Measurements from ENCODE around the gene PDZRN3. TPM values are rescaled to one million over a fixed set of nuclear protein-coding genes. Genes with fewer than 3 reads are reported as not detected.

Gene PDZRN3
- total RNA-seq, 1 donor: 0.10 TPM

GRCh38 chr3:73401059-73401458 is 223.7 kb downstream of the PDZRN3 start:
- no peaks in the 10 kb centered on the region for H3K4me1 ChIP-seq (ENCODE audit: insufficient read depth, low read length)
- no peaks in the 10 kb centered on the region for H3K27me3 ChIP-seq (ENCODE audit: insufficient read depth, low read length)
- H3K4me3 ChIP-seq (ENCODE audit: low read length): no peak overlapping the region
- H3K9me3 ChIP-seq (ENCODE audit: low read depth, low read length): no peaks in the 10 kb centered on the region

DNA sequence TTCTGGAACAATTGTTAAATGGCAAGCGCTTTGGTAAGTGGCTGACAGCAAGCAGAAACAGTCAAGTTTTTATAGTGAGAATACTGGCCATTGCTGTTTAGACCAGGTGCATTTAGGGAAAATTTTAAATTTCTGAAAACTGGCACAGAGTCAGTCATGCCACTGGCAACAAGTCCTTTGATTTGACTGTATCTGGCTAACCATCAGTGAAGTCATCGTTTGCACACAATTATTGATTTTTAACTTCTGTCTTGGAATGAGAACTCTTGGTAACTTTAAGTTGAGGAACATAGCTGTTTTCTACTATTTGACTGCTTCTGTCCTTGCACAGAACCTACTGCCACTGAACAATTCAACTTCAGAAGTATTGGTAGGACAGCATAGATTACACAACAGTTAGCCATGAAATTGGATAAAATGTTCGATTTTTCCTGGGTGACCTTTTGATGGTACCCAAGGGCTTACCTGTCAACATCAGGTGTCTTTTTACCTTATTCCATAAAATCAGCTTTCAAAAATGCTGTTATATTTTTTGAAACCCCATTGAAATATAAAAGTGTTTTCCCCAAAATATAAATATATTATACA is 225.0 kb downstream of the PDZRN3 start:
- Histone ChIP-seq H3K4me3 (ENCODE audit: low read length) (no peak overlapping the region), H3K27me3 (ENCODE audit: insufficient read depth, low read length) (no peaks in the 10 kb centered on the region), H3K4me1 (ENCODE audit: insufficient read depth, low read length) (no peaks in the 10 kb centered on the region), H3K9me3 (ENCODE audit: low read depth, low read length) (no peaks in the 10 kb centered on the region)

DNA sequence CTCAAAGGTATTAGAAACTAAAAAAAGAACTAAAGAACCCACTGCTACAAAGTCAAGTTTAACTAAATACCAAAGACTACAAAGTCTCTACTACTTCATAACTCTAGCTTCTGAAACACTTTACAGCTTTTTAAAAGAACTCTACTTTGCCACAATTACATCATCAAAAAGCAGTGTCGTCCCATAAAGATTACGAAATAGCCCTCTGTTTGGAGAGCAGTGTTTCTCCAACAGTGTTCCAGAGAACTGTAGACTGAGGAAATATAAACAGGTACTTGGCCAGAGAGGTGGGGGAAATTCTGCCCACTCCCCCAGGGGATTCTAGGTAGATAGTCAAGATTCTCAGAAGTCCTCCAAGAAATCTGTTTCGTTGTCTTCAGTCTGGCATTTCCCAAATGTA is 225.6 kb downstream of the PDZRN3 start:
- Histone ChIP-seq H3K9me3 (ENCODE audit: low read depth, low read length) (no peaks in the 10 kb centered on the region), H3K4me1 (ENCODE audit: insufficient read depth, low read length) (no peaks in the 10 kb centered on the region), H3K27me3 (ENCODE audit: insufficient read depth, low read length) (no peaks in the 10 kb centered on the region), H3K4me3 (ENCODE audit: low read length) (no peak overlapping the region)

DNA sequence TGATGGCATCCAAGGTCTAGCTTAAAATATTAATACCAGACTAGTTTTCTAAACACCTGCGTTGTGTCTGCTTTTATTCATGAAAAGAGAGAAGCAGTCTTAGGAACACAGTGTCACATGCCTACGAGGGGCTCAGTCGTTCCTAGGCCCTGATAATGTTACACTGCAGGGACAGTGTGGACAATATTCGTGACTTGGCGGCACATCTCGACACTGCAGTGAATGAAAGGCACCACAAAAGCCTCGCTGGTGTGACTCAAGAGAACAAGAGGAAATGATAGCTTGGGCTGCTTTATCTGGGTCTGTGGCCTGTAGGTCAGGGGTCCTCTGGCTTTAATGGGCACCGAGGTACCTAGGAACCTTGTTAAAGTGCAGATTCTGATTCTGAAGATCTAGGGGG is 226.7 kb downstream of the PDZRN3 start:
- no peaks in the 10 kb centered on the region for H3K4me1 ChIP-seq (ENCODE audit: insufficient read depth, low read length)
- H3K27me3 ChIP-seq (ENCODE audit: insufficient read depth, low read length): no peaks in the 10 kb centered on the region
- no peaks in the 10 kb centered on the region for H3K9me3 ChIP-seq (ENCODE audit: low read depth, low read length)
- no peak overlapping the region for H3K4me3 ChIP-seq (ENCODE audit: low read length)

GRCh38 chr3:73394240-73394639 is 230.5 kb downstream of the PDZRN3 start:
- no peaks in the 10 kb centered on the region for H3K9me3 ChIP-seq (ENCODE audit: low read depth, low read length)
- H3K4me1 ChIP-seq (ENCODE audit: insufficient read depth, low read length): no peaks in the 10 kb centered on the region
- no peak overlapping the region for H3K4me3 ChIP-seq (ENCODE audit: low read length)
- no peaks in the 10 kb centered on the region for H3K27me3 ChIP-seq (ENCODE audit: insufficient read depth, low read length)

DNA sequence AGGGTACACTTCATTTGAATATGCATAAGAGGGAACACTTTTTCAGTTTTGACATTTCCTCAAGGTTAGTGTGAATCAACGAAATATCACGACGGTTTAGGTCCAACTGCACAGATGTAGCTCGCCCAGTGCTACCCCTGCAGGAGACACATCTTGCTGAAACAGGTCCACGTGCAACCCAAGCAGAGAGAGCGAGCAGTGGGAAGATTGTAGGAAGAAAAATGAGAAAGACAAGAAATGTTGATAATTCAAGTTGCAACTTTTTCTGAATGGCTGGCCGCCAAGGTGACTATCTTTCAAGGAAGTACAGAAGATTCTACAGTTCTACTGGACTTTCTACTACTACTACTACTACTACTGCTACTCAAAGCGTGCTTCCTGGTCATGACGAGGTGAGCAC is 231.7 kb downstream of the PDZRN3 start:
- Histone ChIP-seq H3K4me1 (ENCODE audit: insufficient read depth, low read length) (no peaks in the 10 kb centered on the region), H3K27me3 (ENCODE audit: insufficient read depth, low read length) (no peaks in the 10 kb centered on the region), H3K9me3 (ENCODE audit: low read depth, low read length) (no peaks in the 10 kb centered on the region), H3K4me3 (ENCODE audit: low read length) (no peak overlapping the region)

DNA sequence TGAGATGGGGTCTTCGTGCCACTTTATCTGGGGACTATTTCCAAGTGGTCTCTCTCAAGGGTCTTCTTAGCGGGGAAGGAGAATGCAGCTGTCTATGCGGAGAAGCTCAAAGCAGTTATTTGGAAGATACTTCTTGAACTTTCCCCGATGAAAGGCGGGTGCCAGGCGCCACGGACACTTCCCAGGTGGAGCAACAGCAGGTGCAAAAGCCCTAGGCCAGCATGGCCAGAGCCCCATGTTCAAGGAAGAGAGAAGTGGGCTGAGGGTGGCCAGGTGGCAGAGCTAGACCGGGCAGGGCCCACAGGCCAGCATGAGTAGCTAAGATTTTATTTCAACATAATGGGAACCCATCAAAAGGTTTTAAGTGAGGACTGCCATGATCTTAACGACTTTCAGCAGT is 232.8 kb downstream of the PDZRN3 start:
- no peaks in the 10 kb centered on the region for H3K4me1 ChIP-seq (ENCODE audit: insufficient read depth, low read length)
- no peak overlapping the region for H3K4me3 ChIP-seq (ENCODE audit: low read length)
- no peaks in the 10 kb centered on the region for H3K27me3 ChIP-seq (ENCODE audit: insufficient read depth, low read length)
- H3K9me3 ChIP-seq (ENCODE audit: low read depth, low read length): no peaks in the 10 kb centered on the region

DNA sequence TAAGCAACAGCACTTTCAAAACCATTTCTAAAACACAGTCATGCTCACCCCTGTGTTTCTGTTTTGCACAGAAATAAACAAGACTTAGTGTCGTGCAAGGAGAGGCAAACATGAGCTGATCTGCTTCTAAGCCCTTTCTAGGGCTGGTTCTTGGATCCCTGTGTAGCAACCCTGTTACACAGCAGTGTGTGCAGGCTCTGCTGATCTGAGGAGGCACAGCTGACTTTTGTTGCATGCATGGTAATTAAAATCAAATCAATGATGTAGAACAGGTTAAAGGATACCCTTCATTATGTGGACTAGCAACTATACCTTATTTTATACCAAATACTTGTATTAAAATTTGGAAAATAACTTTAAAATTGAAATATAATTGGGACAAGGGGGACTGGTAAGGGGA is 234.8 kb downstream of the PDZRN3 start:
- Histone ChIP-seq H3K4me3 (ENCODE audit: low read length) (no peak overlapping the region), H3K4me1 (ENCODE audit: insufficient read depth, low read length) (no peaks in the 10 kb centered on the region), H3K27me3 (ENCODE audit: insufficient read depth, low read length) (no peaks in the 10 kb centered on the region), H3K9me3 (ENCODE audit: low read depth, low read length) (no peaks in the 10 kb centered on the region)

- Histone ChIP-seq H3K27me3 (ENCODE audit: insufficient read depth, low read length) (no peaks in the 10 kb centered on the region), H3K9me3 (ENCODE audit: low read depth, low read length) (no peaks in the 10 kb centered on the region), H3K4me1 (ENCODE audit: insufficient read depth, low read length) (no peaks in the 10 kb centered on the region), H3K4me3 (ENCODE audit: low read length) (no peak overlapping the region)
Measured at GRCh38 chr3:73389117-73389813, 235.5 kb downstream of the PDZRN3 start.

DNA sequence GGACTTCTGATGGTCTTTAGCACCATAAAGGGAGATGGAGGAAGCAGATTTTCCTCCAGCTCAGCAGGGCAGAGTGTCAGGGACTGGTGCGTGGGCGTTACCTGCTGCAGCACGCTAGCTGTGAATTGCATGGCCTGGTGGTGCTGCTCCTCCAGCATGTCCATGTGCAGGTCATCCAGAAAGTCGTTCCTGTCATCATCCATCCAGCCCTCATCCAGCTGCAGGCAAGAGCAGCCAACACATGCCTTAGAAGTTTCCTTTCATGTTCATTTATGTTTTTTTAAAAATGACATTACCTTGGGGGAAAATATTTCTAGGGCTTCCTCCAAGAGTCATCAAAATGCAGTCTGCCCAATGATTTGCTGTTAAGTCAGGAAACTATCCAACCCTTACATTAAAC is 239.2 kb downstream of the PDZRN3 start:
- H3K4me1 ChIP-seq (ENCODE audit: insufficient read depth, low read length): no peaks in the 10 kb centered on the region
- no peak overlapping the region for H3K4me3 ChIP-seq (ENCODE audit: low read length)
- H3K27me3 ChIP-seq (ENCODE audit: insufficient read depth, low read length): no peaks in the 10 kb centered on the region
- H3K9me3 ChIP-seq (ENCODE audit: low read depth, low read length): no peaks in the 10 kb centered on the region

GRCh38 chr3:73384091-73384906 is 240.4 kb downstream of the PDZRN3 start:
- Histone ChIP-seq H3K4me3 (ENCODE audit: low read length) (no peak overlapping the region), H3K4me1 (ENCODE audit: insufficient read depth, low read length) (no peaks in the 10 kb centered on the region), H3K27me3 (ENCODE audit: insufficient read depth, low read length) (no peaks in the 10 kb centered on the region), H3K9me3 (ENCODE audit: low read depth, low read length) (no peaks in the 10 kb centered on the region)

DNA sequence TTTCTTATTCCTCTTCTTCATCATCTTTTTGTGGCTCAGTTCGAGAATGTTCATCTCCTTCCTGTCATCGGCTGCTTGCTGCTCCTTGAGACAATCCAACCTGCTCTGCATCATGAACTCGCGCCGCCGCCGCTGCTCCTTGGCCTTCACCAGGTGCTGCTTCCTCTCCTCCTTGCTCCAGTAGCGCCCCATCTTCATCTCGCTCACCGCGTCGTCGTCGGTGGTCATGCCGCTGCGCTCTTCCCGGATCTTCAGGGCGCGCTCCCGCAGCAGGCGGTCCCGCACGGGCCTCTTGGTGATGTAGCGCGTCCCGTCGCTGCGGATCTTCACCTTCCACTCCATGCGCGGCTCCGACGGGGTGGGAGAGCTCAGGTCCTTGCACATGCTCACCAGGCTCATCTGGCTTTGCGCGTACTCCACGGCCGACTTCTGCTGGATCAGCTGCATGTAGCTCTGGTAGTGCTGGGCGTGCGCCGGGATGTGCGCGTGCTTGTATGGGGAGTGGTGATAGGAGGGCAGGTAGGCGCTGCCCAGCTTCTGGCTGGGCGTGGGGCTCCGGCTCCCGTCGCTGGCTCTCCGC is 241.2 kb downstream of the PDZRN3 start:
- Histone ChIP-seq H3K4me3 (ENCODE audit: low read length) (no peak overlapping the region), H3K4me1 (ENCODE audit: insufficient read depth, low read length) (no peaks in the 10 kb centered on the region), H3K27me3 (ENCODE audit: insufficient read depth, low read length) (no peaks in the 10 kb centered on the region), H3K9me3 (ENCODE audit: low read depth, low read length) (no peaks in the 10 kb centered on the region)

DNA sequence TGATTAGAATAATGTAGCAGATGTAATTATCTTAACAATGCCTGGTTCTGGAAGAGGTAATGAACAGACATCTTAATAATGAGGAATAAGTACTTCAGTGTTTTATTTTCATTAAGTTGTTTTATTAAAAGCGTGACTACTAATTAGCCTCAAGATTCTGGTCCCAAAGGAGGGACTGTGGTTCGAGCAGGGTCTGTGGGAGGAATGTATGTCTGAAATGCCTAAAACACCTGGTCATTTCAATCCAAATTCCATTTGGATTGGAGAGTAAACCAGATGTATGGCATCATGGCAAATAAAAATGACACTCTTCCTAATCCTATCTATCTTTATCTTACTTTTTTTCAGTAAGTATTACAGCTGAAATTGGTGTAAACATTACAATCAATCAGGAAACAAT is 243.2 kb downstream of the PDZRN3 start:
- Histone ChIP-seq H3K27me3 (ENCODE audit: insufficient read depth, low read length) (no peaks in the 10 kb centered on the region), H3K4me1 (ENCODE audit: insufficient read depth, low read length) (no peaks in the 10 kb centered on the region), H3K4me3 (ENCODE audit: low read length) (no peak overlapping the region), H3K9me3 (ENCODE audit: low read depth, low read length) (no peaks in the 10 kb centered on the region)

DNA sequence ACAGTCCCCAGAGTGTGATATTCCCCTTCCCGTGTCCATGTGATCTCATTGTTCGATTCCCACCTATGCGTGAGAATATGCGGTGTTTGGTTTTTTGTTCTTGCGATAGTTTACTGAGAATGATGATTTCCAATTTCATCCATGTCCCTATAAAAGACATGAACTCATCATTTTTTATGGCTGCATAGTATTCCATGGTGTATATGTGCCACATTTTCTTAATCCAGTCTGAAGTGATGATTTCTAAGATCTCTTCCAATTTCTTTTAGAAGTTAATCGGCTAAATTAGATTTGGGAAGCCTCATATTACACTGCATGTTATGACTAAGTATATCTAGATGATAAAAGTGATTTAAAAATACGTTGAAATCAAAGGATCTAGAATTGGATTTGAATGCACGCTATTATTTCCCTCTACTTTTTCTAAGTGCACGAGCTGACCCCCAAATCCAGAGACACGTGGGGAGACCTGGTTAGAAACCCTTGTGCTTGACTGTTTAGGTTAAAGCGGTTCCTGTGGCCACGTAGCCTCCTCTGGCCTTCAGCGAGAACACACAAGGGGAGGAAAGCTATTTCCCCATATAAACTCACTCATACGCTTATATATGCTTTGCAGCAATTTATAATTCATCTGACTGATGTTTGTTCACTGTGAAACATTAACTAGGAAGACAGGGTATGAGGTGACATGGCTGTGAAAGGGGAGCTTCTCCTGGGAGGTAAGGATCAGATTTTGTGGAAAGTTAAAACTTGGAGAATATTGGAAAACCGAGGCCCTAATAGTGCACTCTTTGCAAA is 243.8 kb downstream of the PDZRN3 start:
- H3K4me3 ChIP-seq (ENCODE audit: low read length): no peak overlapping the region
- no peaks in the 10 kb centered on the region for H3K27me3 ChIP-seq (ENCODE audit: insufficient read depth, low read length)
- H3K4me1 ChIP-seq (ENCODE audit: insufficient read depth, low read length): no peaks in the 10 kb centered on the region
- H3K9me3 ChIP-seq (ENCODE audit: low read depth, low read length): no peaks in the 10 kb centered on the region

GRCh38 chr3:73379465-73379864 is 245.3 kb downstream of the PDZRN3 start:
- Histone ChIP-seq H3K9me3 (ENCODE audit: low read depth, low read length) (no peaks in the 10 kb centered on the region), H3K4me3 (ENCODE audit: low read length) (no peak overlapping the region), H3K4me1 (ENCODE audit: insufficient read depth, low read length) (no peaks in the 10 kb centered on the region), H3K27me3 (ENCODE audit: insufficient read depth, low read length) (no peaks in the 10 kb centered on the region)

Data from mononuclear cell (primary cell).